NCI-H524 treated with DMSO at 0.1 percent for 48 hours (cell line): ENCODE data around the gene TNFSF9.
"Not testable (repeated sequence)": the region's sequence is repeated elsewhere in the genome, so short reads cannot be mapped to it uniquely, and the experiment has no call there.

Source experiments
- DNase-seq: peaks from one replicate; lab custom pipeline; 2025; lab: John Stamatoyannopoulos, UW

The TNFSF9 gene

DNA sequence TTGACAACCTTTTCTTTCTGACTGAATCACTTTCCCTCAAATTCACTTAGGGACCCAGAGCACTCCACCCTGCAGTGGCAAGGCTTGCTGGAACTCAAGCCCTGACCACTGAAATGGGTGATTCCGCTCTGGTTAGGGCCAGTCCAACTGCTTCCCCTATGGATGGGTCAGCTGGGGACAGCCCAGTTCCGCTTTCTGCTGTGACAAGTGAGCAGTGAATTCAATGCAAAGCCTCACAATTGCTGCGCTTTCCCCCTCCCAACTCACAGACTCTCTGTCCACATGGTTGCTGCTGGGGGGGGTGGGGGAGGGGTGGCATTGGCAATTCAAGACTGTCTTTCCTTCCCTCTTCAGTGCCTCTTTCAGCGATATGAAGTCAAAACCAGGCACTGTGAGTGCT is 41.4 kb downstream of the TNFSF9 start:
- no peak for DNase-seq

DNA sequence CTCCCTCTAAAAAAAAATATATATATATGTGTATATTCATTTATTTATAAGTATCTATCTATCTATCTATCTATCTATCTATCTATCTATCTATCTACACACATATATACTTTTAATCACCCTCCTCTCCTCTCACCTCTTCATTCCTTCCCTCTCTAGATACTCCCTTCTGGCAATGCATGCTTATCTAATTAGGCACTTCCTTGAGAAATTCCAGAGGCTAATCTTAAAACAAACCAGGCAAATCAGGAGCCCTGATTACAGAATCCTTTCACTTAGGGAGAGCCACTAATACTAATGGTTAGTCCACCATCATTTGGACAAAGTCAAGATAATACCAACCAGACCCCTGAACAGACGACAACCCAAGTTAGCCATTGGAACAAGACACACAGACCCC is 42.5 kb downstream of the TNFSF9 start:
- DNase-seq = no peak

- DNase-seq = no peak
These were observed 46.1 kb downstream of the TNFSF9 start for GRCh38 chr19:6576869-6577475.

GRCh38 chr19:6577476-6578125 is 46.8 kb downstream of the TNFSF9 start:
- no peak for DNase-seq

DNA sequence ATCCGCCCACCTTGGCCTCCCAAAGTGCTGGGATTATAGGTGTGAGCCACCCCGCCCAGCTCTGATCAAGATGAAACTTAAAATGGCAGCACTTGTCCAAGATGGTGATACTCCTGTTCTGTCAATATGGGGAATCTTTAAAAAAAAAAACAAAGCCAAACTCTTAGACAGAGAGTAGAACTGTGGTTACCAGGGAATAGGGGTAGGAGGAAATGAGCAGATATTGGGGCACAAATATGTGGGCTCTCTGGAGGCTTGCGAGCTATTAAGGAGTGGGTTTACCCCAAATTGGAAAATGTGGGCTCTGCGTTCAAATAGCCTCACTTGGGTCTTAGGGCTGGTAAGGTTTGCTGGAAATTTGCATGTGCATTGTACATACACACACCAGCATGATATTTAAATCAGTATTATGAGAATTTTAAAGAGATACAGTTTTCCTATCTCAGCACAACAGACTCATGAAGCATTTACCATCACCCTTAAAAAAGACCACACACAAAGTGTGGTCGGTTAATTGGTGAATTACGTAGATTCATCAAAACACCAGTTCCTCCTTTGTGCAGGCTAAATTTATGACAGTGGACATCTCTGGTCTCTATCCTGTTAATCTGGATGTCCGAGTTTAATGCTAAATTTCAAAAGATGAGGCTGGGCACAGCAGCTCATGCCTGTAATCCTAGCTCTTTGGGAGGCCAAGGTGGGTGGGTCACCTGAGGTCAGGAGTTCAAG is 48.8 kb downstream of the TNFSF9 start:
- DNase-seq = no peak

GRCh38 chr19:6580313-6580712 is 49.5 kb downstream of the TNFSF9 start:
- DNase-seq = no peak

- not testable (repeated sequence) for DNase-seq
These were observed 52.0 kb downstream of the TNFSF9 start for GRCh38 chr19:6582515-6583484.
